ENCODE data around the gene SALL4. TPM values are rescaled to one million over a fixed set of nuclear protein-coding genes. Genes with fewer than 3 reads are reported as not detected.

Gene SALL4
- 0.29 and 0.88 TPM in 2 replicates for total RNA-seq

DNA sequence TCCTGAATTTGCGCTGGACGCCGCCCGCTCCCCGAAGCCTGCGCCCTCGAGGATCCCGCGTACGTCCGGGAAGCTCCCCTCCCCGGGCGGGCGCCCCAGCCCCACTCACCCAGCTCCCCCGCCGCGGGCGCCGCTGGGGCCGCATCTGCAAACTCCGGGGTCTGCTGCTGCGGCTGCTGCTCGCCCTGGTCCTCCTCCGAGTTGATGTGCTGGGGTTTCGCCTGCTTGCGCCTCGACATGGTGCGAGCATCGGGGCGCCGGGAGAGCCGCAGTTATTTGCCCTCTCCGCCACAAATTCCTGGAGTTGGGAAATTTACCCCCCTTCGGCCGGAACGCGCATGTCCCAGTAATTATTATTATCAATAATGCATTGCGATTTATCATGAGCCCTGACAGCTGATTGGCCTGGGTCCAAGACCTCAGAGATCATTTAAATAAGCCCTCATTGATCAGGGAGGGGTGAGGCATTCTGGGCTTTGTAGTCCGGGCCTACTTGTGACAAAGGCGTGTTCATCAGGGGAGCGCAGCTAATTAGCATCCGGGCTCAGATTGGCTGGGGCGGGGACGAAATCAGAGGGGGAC, at the start of gene SALL4:
TSS of gene SALL4 (minus strand) at position 352 of the 582 bp plus-strand sequence. CDS start at position 239, 113 bp downstream.

DNA sequence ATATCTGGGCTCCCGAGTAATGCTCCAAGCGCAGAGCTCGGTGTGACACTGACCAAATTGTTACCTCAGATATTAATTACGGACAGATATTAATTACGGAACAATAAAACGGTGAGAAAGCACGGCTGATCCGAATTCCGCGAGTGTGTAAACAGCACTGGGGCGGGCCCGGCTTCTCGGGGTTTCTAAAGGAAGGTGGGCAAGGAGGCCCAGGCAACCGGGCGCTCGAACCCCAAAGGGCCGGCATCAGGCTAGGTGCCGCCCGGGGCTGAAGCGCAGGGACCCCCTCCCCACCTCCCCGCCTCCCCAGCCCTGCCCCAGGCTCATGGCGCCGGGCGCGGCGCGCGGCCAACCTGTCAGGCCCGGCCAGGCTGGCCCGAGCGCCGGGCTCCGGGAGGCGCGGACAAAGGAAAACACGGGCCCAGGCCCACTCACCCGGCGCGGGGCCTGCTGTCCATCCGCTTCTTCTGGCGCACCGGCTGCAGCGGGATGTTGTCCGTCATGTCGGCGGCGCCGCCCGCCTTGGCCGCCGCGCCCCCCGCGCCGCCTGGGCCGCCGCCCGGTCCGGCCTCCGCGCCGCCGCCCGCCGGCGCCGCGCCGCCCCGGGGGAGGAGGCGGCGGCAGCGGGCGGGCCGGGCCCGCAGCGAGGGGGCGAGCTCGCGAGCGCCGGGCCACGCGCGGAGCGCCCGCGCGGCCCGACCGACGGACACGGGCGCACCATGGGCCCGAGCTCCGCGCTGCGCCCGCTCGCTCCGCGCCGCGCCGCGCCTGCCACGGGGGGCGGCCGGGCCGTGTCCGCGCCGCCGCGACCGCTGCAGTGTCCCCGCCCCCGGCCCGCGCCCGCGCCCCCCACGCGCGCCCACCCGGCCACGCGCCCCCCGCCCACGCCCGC, 34.2 kb downstream of the SALL4 start, which contains the start of gene ATP9A:
TSS of gene ATP9A (minus strand) at position 524 of the 892 bp plus-strand sequence. CDS start at position 503, 21 bp downstream.

Other genes starting within 250 kb of the SALL4 start
- gene ATP9A, start 34.1 kb downstream of the SALL4 start, total RNA-seq, result 25.4 and 27.8 TPM in 2 replicates